ENCODE measurements around the gene EEF2KMT.
"Not testable (repeated sequence)": the region's sequence is repeated elsewhere in the genome, so short reads cannot be mapped to it uniquely, and the experiment has no call there.

DNA sequence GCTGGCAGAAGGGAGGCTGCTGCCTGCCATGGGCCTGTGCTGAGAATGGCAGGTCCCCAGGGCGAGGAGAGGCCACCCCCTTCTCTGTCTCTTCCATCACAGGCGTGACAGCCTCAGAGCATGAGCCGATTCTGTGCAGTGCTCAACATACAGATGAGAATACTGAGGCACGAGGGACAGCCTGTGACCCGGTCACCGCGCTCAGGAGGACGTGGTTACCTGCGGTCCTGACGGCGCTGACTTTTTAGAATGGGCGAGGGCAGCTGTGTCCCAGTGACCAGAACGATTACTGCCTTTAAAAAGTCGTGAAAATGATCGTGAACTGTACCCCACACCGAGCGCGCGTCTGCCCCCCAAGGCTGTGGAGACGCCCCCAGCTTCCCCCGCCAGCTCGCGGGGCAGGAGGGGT is 530 bp downstream of the EEF2KMT start:
- TF ChIP-seq CTCF (conservative IDR thresholded peaks at IDR 0.05; ENCODE audit: low read length); EZH2phosphoT487 (IDR thresholded peaks at IDR 0.05; ENCODE audit: borderline replicate concordance): not testable (repeated sequence)
